OCI-LY7 (cell line): Measurements from ENCODE around the gene TRIM46.
"Not testable (repeated sequence)": the region's sequence is repeated elsewhere in the genome, so short reads cannot be mapped to it uniquely, and the experiment has no call there.

ENCODE experiments used
- EZH2phosphoT487 ChIP-seq: fragments of 200-600 bp; sonication (generic); IDR thresholded peaks from 2 replicates; pipeline ENCODE4 v1.6.1; 2018; ENCODE audit warnings: low read depth, borderline replicate concordance, mild to moderate bottlenecking, mixed run types, antibody characterized with exemption, low read length, moderate library complexity, mixed read lengths
- TF ChIP-seq, protein P1 (sequence below): fragments of 200-600 bp; sonication (generic); conservative IDR thresholded peaks from 2 replicates; pipeline ENCODE4 v1.5.1; 2014; ENCODE audit warnings: mild to moderate bottlenecking, antibody characterized with exemption, low read length, moderate library complexity, mixed read lengths

DNA sequence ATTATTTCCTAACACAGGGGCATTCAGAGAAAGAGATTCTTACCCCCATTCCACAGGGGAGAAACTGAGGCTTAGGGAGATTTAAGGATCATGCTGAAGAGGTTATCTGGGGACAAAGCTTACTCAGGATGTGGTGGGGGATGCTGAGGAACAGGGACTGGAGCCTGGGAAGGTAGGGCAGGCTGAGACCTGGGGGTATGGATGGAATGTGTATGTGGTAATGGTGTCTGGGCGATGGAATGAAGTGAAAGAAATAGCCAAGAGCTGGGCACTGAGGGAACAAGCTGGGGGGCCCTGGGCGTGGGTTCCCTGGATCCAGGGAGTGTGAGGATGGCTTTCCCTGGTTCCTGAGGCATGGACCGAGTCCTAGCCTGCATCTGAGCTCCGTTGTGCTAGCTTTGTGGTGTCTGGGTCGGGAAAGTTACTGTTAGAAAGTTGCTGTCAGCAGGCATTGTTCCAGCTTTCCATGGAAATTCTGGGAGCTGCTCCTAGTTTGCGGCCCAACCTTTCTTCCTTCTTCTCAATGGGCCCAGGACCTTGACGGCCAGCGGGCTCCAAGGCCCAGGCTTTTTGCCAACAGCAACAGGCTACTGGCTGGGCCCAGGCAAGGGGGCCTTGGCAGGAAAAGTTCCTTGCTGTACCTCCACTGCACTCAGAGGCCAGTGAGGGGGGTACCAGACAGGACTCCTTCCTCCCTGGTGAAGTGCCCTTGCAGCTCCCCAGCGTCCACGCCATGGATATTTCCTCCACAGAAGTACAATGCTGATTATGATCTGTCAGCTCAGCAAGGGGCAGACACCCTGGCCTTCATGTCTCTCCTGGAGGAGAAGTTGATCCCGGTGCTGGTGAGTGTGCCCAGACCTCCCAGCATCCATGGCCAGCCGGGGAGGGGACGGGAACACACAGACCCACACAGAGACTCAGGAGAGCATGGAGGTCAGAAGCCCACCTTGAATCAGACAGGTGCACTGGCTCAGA lies 58.6 kb downstream of the TRIM46 start:
- TF ChIP-seq, protein P1, sequence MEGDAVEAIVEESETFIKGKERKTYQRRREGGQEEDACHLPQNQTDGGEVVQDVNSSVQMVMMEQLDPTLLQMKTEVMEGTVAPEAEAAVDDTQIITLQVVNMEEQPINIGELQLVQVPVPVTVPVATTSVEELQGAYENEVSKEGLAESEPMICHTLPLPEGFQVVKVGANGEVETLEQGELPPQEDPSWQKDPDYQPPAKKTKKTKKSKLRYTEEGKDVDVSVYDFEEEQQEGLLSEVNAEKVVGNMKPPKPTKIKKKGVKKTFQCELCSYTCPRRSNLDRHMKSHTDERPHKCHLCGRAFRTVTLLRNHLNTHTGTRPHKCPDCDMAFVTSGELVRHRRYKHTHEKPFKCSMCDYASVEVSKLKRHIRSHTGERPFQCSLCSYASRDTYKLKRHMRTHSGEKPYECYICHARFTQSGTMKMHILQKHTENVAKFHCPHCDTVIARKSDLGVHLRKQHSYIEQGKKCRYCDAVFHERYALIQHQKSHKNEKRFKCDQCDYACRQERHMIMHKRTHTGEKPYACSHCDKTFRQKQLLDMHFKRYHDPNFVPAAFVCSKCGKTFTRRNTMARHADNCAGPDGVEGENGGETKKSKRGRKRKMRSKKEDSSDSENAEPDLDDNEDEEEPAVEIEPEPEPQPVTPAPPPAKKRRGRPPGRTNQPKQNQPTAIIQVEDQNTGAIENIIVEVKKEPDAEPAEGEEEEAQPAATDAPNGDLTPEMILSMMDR, result not testable (repeated sequence)
- not testable (repeated sequence) for TF ChIP-seq EZH2phosphoT487
